Glutamatergic neuron (in vitro differentiated cells): ENCODE results near the gene LPIN3. TPM values are rescaled to one million over a fixed set of nuclear protein-coding genes. Genes with fewer than 3 reads are reported as not detected.

ENCODE experiments used
- DNase-seq: peaks from one replicate; pipeline ENCODE4 v3.0.0; 2022
- H3K27ac Mint-ChIP-seq: one replicate; pipeline ENCODE4 v1.8.0; 2020; ENCODE audit warnings: mild to moderate bottlenecking, mixed read lengths, inconsistent platforms; ENCODE audit not compliant: unreplicated experiment
- H3K27me3 Mint-ChIP-seq: one replicate; pipeline ENCODE4 v1.8.0; 2020; ENCODE audit warnings: mild to moderate bottlenecking, moderate library complexity, mixed read lengths, inconsistent platforms; ENCODE audit not compliant: unreplicated experiment
- H3K36me3 Mint-ChIP-seq: one replicate; pipeline ENCODE4 v1.8.0; 2020; ENCODE audit warnings: mild to moderate bottlenecking, mixed read lengths, inconsistent platforms; ENCODE audit not compliant: unreplicated experiment
- H3K4me1 Mint-ChIP-seq: one replicate; pipeline ENCODE4 v1.8.0; 2020; ENCODE audit warnings: mild to moderate bottlenecking, low read depth, mixed read lengths, inconsistent platforms; ENCODE audit not compliant: unreplicated experiment
- H3K4me3 Mint-ChIP-seq: one replicate; pipeline ENCODE4 v1.8.0; 2020; ENCODE audit warnings: mild to moderate bottlenecking, mixed read lengths, inconsistent platforms; ENCODE audit not compliant: unreplicated experiment
- H3K9me3 Mint-ChIP-seq: one replicate; pipeline ENCODE4 v1.8.0; 2020; ENCODE audit warnings: mild to moderate bottlenecking, moderate library complexity, mixed read lengths, inconsistent platforms; ENCODE audit not compliant: unreplicated experiment
- total RNA-seq: library from RNA; stranded (reverse); fragmentation: NEBNext Ultra II Directional; extraction: Animal tissue kit (Norgen Biotek cat#: 25700); gene quantifications from one replicate; pipeline ENCODE4 v1.2.1, GENCODE V29; 2021; ENCODE audit not compliant: unreplicated experiment
- TF ChIP-seq, protein P1 (sequence below): fragments of 200-600 bp; sonication (generic); IDR thresholded peaks from one replicate; pipeline ENCODE4 v1.5.0; 2021; ENCODE audit not compliant: partially characterized antibody, unreplicated experiment

The LPIN3 gene
- total RNA-seq, 1 donor from 2014 or later = 5.9 TPM

DNA sequence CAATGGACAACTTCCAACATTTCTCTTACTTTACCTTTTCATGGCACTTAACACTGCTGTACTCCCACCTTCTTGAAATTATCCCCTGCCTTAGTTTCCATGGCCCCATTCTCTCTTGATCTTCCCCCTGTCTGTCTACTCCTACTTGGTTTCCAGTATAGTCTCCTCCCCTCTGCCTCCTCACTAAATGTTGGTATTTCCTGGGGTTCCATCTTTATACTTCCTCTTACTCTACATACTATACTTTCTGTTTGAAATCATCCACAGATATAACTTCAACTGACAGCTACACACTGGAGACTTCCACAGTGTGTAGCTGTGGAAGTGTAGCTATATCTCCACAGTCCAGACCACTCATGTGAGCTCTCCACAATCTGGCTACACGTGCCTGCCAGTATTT, 36.6 kb upstream of the LPIN3 start:
- Mint-ChIP-seq H3K9me3 (no peaks in the 10 kb centered on the region), H3K27ac (no peak overlapping the region), H3K36me3 (no peaks in the 10 kb centered on the region), H3K4me1 (peaks cover 7% of the 10 kb centered on the region), H3K27me3 (no peaks in the 10 kb centered on the region), H3K4me3 (no peak overlapping the region)
- no peak for DNase-seq
- TF ChIP-seq, protein P1, sequence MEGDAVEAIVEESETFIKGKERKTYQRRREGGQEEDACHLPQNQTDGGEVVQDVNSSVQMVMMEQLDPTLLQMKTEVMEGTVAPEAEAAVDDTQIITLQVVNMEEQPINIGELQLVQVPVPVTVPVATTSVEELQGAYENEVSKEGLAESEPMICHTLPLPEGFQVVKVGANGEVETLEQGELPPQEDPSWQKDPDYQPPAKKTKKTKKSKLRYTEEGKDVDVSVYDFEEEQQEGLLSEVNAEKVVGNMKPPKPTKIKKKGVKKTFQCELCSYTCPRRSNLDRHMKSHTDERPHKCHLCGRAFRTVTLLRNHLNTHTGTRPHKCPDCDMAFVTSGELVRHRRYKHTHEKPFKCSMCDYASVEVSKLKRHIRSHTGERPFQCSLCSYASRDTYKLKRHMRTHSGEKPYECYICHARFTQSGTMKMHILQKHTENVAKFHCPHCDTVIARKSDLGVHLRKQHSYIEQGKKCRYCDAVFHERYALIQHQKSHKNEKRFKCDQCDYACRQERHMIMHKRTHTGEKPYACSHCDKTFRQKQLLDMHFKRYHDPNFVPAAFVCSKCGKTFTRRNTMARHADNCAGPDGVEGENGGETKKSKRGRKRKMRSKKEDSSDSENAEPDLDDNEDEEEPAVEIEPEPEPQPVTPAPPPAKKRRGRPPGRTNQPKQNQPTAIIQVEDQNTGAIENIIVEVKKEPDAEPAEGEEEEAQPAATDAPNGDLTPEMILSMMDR = no peak

DNA sequence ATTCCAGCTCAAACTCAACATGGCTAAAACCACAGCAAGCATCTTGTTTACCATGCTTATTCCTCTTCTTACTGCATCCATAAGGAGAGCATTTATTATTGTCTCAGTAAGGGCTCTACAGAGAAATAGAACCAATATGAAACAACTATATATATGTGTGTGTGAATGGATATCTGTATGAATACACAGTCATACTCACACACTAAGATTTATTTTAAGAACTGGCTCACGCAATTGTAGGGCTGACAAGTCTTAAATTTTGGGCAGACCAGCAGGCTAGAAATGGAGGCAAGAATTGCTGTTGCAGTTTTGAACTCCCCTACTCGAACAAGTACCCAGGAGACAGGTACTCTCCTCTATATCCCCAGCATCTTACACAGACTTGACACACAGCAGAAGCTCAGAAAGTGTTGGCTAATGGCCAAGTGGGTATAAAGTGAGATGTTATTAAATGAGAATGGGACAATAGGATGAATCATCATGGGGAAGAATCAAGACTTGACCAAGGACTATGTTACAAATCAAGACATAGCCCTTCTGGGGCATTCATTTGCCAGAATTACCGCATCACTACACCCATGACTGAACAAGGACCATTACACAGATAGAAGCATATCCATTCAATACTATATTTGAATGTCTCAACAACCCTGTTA, 36.1 kb upstream of the LPIN3 start:
- H3K36me3 Mint-ChIP-seq = no peaks in the 10 kb centered on the region
- no peak overlapping the region for H3K27ac Mint-ChIP-seq
- no peak for DNase-seq
- no peaks in the 10 kb centered on the region for H3K9me3 Mint-ChIP-seq
- TF ChIP-seq, protein P1 = no peak
- no peaks in the 10 kb centered on the region for H3K27me3 Mint-ChIP-seq
- H3K4me1 Mint-ChIP-seq = peaks cover 7% of the 10 kb centered on the region
- no peak overlapping the region for H3K4me3 Mint-ChIP-seq

DNA sequence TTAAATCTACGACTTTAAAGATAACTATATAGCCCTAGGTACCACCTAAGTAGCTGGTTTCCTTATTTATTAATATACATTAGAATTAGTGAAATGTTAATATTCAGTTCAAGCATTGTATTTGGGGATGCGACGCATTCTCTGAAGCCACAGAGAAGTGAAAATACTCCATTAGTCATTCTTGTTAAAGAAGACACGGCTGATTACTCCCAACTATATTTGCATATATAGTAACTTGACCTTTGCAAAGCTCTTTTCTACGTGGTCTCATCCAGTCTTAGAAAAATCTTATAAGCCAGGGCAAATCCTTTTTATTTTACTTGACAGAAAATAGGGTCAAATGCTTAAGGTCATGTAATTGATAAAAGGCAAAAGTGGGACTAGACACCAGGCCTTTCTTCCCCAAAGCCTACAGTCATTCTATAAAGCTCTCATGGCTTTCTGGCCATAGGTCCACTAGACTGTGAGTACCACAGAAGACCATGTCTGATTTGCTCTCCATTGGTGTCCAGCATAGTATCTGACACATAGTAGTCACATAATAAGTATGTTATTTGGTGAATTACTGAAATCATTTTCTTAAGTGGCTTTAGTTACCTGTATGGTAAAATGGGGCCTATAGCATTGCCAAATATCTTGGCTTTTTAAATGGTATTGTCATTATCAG, 34.4 kb upstream of the LPIN3 start:
- Mint-ChIP-seq H3K36me3 (no peaks in the 10 kb centered on the region), H3K27me3 (no peaks in the 10 kb centered on the region), H3K4me1 (peaks cover 7% of the 10 kb centered on the region), H3K4me3 (no peak overlapping the region), H3K27ac (no peak overlapping the region), H3K9me3 (no peaks in the 10 kb centered on the region)
- TF ChIP-seq, protein P1 = no peak
- DNase-seq = no peak

DNA sequence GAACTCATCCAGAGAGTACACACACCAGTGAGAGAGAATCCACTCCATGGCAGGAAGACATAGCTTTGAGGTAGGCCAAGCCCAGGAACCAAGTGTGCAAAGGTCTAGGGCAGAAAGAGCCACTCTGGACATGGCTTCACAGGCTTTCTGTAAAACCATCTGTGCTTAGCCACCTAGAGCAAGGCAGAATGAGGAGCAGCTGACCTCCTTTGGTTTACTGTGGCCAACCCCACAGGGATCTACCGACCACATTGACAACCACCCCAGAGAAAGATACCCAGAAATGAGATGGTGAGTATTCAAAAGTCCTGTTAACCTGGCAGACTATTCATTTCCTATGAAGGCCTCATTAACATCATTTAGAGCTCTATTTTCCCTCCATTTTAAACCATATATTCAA, 33.6 kb upstream of the LPIN3 start:
- H3K36me3 Mint-ChIP-seq = no peaks in the 10 kb centered on the region
- H3K27me3 Mint-ChIP-seq = no peaks in the 10 kb centered on the region
- H3K4me1 Mint-ChIP-seq = peaks cover 7% of the 10 kb centered on the region
- no peak overlapping the region for H3K4me3 Mint-ChIP-seq
- no peak overlapping the region for H3K27ac Mint-ChIP-seq
- TF ChIP-seq, protein P1 = no peak
- no peaks in the 10 kb centered on the region for H3K9me3 Mint-ChIP-seq
- no peak for DNase-seq

DNA sequence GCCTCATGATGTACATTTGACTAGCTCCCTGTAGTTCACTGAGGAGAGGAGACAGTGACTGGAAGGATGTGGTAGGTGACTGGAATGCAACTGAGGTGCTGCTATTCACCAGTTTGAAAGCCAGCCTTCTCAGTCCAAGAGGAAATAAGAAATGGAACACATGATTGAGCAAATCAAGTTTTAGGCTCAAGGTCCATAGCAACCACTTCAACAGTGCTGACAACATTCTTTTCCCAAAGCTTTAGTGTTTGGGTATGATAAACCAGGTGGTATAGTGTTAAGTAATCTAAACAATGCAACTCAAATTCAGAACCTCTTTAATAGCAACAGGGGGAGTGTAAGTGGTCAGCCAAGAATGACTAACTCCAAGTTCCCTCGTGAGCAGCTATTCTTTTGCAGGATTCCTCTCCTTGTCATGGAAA, 32.3 kb upstream of the LPIN3 start:
- no peaks in the 10 kb centered on the region for H3K36me3 Mint-ChIP-seq
- TF ChIP-seq, protein P1 = no peak

More for the DNA sequence above, 32.3 kb upstream of the LPIN3 start:
- no peak for DNase-seq
- Mint-ChIP-seq H3K27me3 (no peaks in the 10 kb centered on the region), H3K4me1 (peaks cover 7% of the 10 kb centered on the region), H3K4me3 (no peak overlapping the region), H3K9me3 (no peaks in the 10 kb centered on the region), H3K27ac (no peak overlapping the region)
